ENCODE data around the gene C11orf86.
"Not testable (repeated sequence)": the region's sequence is repeated elsewhere in the genome, so short reads cannot be mapped to it uniquely, and the experiment has no call there.

GRCh38 chr11:66988741-66989140, 13.6 kb downstream of the C11orf86 start:
- TF ChIP-seq, protein P1, sequence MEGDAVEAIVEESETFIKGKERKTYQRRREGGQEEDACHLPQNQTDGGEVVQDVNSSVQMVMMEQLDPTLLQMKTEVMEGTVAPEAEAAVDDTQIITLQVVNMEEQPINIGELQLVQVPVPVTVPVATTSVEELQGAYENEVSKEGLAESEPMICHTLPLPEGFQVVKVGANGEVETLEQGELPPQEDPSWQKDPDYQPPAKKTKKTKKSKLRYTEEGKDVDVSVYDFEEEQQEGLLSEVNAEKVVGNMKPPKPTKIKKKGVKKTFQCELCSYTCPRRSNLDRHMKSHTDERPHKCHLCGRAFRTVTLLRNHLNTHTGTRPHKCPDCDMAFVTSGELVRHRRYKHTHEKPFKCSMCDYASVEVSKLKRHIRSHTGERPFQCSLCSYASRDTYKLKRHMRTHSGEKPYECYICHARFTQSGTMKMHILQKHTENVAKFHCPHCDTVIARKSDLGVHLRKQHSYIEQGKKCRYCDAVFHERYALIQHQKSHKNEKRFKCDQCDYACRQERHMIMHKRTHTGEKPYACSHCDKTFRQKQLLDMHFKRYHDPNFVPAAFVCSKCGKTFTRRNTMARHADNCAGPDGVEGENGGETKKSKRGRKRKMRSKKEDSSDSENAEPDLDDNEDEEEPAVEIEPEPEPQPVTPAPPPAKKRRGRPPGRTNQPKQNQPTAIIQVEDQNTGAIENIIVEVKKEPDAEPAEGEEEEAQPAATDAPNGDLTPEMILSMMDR (IDR thresholded peaks at IDR 0.05; ENCODE audit: low read depth, low read length), result not testable (repeated sequence)
- TF ChIP-seq EZH2phosphoT487 (IDR thresholded peaks at IDR 0.05; ENCODE audit: low read depth), result not testable (repeated sequence)

Data from OCI-LY3 (cell line).